ENCODE results near the gene RFX2. TPM values are rescaled to one million over a fixed set of nuclear protein-coding genes. Genes with fewer than 3 reads are reported as not detected.

Gene RFX2
- total RNA-seq, 1 donor from 2014 or later, result 1.2 TPM

DNA sequence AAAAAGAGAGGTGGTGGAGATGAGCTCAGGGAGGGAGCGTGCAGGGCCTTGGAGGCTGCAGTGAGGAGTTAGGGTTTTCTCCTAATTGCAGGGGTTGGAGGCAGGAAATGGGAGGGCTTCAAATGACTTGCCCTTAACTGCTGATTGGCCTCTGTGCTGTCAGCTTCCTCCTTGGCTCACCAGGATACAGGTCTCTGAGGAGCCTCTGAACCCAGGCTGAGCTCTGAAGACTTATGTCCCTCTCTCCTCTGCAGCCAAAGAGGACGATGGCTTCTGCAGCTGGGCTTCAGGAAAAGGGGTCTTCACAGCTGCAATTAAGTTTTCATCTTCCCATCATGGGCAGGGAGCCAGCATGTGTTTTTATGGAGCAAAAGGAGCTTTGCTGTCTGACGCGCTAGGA is 125.7 kb downstream of the RFX2 start:
- TF ChIP-seq, protein P1, sequence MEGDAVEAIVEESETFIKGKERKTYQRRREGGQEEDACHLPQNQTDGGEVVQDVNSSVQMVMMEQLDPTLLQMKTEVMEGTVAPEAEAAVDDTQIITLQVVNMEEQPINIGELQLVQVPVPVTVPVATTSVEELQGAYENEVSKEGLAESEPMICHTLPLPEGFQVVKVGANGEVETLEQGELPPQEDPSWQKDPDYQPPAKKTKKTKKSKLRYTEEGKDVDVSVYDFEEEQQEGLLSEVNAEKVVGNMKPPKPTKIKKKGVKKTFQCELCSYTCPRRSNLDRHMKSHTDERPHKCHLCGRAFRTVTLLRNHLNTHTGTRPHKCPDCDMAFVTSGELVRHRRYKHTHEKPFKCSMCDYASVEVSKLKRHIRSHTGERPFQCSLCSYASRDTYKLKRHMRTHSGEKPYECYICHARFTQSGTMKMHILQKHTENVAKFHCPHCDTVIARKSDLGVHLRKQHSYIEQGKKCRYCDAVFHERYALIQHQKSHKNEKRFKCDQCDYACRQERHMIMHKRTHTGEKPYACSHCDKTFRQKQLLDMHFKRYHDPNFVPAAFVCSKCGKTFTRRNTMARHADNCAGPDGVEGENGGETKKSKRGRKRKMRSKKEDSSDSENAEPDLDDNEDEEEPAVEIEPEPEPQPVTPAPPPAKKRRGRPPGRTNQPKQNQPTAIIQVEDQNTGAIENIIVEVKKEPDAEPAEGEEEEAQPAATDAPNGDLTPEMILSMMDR (IDR thresholded peaks at IDR 0.05; ENCODE audit: unreplicated experiment), result no peak

DNA sequence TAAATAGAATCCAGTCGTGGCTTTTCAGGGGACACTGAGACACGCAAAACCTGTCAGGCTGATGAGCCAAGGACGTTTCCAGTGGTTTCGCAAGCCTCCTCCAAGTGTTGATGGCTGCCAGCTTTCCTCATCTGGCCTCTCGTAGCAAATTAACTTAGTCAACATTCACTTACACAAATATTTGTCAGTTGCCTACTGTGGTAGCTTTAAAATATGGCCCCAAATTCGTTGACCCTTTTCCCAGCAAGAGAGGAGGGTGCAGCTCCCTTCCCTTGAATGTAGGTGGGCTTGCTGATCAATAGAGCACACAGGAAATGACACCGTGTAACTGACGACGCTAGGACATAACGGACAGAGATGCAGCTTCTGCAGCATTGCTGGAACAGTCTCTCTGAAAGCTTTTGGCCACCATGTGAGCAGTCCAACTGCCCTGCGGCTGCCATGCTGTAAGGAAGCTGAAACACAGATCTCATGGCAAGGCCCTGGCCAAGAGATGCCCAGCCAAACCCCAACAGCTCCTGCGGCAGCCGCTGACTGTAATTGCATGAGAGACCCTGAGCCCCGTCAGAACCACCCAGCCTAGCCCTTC is 126.8 kb downstream of the RFX2 start:
- Mint-ChIP-seq H3K36me3 (ENCODE audit: low read depth, unreplicated experiment) (no peaks in the 10 kb centered on the region), H3K4me1 (ENCODE audit: unreplicated experiment) (peaks cover 11% of the 10 kb centered on the region), H3K27ac (ENCODE audit: unreplicated experiment) (no peak overlapping the region), H3K4me3 (ENCODE audit: unreplicated experiment) (no peak overlapping the region), H3K9me3 (ENCODE audit: unreplicated experiment) (no peaks in the 10 kb centered on the region), H3K27me3 (ENCODE audit: unreplicated experiment) (peaks cover 2% of the 10 kb centered on the region)
- TF ChIP-seq, protein P1 (IDR thresholded peaks at IDR 0.05; ENCODE audit: unreplicated experiment), result no peak
- DNase-seq (ENCODE audit: low spot score), result no peak

More for the DNA sequence above, 125.7 kb downstream of the RFX2 start:
- peaks cover 11% of the 10 kb centered on the region for H3K4me1 Mint-ChIP-seq (ENCODE audit: unreplicated experiment)
- H3K27me3 Mint-ChIP-seq (ENCODE audit: unreplicated experiment), result peaks cover 4% of the 10 kb centered on the region
- no peak for DNase-seq (ENCODE audit: low spot score)
- no peaks in the 10 kb centered on the region for H3K9me3 Mint-ChIP-seq (ENCODE audit: unreplicated experiment)
- H3K4me3 Mint-ChIP-seq (ENCODE audit: unreplicated experiment), result no peak overlapping the region
- no peak overlapping the region for H3K27ac Mint-ChIP-seq (ENCODE audit: unreplicated experiment)
- no peaks in the 10 kb centered on the region for H3K36me3 Mint-ChIP-seq (ENCODE audit: low read depth, unreplicated experiment)

DNA sequence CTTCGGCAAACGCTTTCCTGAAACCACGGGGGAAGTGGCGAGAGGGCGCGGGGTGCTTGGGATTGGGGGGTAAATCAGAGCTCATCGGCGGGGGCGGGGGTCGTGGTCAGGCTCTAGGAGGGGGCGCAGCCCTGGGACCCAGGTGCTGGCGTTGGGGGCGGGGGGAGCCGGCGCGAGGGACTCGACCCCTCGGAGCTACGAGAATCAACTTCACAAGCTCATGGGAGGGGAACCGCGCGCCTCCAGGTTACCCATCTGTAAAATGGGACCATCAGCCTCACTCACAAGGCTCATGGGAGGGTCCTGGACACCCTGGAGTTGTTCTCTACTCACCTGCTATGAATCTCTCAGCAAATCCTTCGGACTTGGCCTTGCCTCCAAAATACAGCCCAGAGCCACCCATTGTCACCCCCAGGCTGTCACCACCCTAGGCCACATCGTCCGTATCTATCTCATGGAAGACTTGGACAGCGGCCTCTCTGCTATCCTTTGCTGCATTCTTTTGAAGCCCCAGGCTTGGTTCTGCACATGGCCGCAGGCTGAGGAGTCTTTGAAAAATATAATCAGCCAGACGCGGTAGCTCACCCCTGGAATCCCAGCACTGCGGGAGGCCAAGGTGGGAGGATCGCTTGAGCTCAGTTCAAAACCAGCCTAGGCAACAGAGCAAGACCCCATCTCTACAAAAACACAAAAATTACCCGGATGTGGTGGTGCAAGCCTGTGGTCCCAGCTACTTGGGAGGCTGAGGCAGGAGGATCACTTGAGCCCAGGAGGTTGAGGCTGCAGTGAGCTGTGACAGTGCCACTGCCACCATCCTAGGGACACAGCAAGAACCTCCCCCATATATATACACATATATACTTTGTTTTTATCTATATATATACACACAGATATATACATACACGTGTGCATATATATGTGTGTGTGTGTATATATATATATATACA is 131.4 kb downstream of the RFX2 start:
- peaks cover 6% of the 10 kb centered on the region for H3K27me3 Mint-ChIP-seq (ENCODE audit: unreplicated experiment)
- H3K27ac Mint-ChIP-seq (ENCODE audit: unreplicated experiment), result peak overlapping the region; percentile 30
- H3K9me3 Mint-ChIP-seq (ENCODE audit: unreplicated experiment), result no peaks in the 10 kb centered on the region
- H3K4me3 Mint-ChIP-seq (ENCODE audit: unreplicated experiment), result peak overlapping the region; percentile 91
- peaks cover 16% of the 10 kb centered on the region for H3K4me1 Mint-ChIP-seq (ENCODE audit: unreplicated experiment)
- no peak for DNase-seq (ENCODE audit: low spot score)
- TF ChIP-seq, protein P1 (IDR thresholded peaks at IDR 0.05; ENCODE audit: unreplicated experiment), result no peak
- peaks cover 21% of the 10 kb centered on the region for H3K36me3 Mint-ChIP-seq (ENCODE audit: low read depth, unreplicated experiment)

DNA sequence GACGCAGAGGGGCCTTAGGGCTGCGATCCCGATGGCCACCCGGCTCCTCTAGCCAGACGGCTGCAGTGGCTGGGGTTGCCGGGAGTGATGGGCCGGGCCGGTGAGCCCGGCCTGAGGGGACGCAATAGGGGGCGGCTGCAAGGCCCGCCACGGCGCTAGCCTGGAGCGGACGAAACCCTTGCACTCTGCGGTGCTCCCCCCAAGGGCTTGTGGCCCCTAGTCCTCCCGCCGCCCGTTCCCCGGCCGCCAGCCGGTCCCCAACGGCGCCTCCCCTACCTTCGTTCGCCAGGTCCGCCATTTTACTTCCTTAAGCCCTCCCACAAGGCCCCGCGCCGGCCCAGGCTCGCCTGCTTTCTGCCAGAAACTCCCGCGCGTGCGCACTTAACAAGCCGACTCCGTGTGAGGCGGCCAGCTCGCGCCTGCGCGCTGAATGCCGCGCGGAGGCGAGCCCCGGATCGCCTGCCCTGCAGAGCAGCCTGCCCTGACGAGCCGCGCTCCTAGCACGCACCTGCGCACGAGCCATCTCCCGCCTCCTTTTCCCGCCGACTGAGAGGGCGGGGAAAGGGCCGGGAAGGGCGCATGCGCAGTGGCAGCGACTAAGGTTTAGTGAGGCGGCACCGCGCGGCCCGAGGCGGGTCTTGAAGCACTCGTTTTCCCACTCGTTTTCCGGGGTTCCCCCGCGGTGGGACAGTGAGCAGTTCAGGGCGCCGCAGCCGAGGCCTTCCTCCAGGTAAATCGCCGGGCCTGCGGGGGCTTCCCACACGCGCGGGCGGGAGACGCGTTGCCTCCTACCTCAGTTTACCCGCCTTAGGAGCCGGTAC is 132.3 kb downstream of the RFX2 start, which contains the start of gene RANBP3:
TSS of gene RANBP3 (minus strand) at position 356 of the 821 bp plus-strand sequence. CDS start at position 298, 58 bp downstream.
- H3K4me1 Mint-ChIP-seq (ENCODE audit: unreplicated experiment), result peaks cover 16% of the 10 kb centered on the region
- peaks cover 6% of the 10 kb centered on the region for H3K27me3 Mint-ChIP-seq (ENCODE audit: unreplicated experiment)
- DNase-seq (ENCODE audit: low spot score), result peak; percentile 98
- no peaks in the 10 kb centered on the region for H3K9me3 Mint-ChIP-seq (ENCODE audit: unreplicated experiment)
- TF ChIP-seq, protein P1 (IDR thresholded peaks at IDR 0.05; ENCODE audit: unreplicated experiment), result no peak
- H3K27ac Mint-ChIP-seq (ENCODE audit: unreplicated experiment), result peak within 1 kb of the TSS; percentile 87
- H3K4me3 Mint-ChIP-seq (ENCODE audit: unreplicated experiment), result peak within 1 kb of the TSS; percentile 97
- H3K36me3 Mint-ChIP-seq (ENCODE audit: low read depth, unreplicated experiment), result peaks cover 21% of the 10 kb centered on the region
